HG03521 (cell line): ENCODE results near the gene CENPO.
"Not testable (repeated sequence)": the region's sequence is repeated elsewhere in the genome, so short reads cannot be mapped to it uniquely, and the experiment has no call there.

Experiments used
- ATAC-seq: cut with Tn5 transposase; IDR thresholded peaks from one replicate; pipeline ENCODE4 v1.9.1; 2021; ENCODE audit warnings: mild to moderate bottlenecking, moderate library complexity; ENCODE audit not compliant: unreplicated experiment

The CENPO gene

DNA sequence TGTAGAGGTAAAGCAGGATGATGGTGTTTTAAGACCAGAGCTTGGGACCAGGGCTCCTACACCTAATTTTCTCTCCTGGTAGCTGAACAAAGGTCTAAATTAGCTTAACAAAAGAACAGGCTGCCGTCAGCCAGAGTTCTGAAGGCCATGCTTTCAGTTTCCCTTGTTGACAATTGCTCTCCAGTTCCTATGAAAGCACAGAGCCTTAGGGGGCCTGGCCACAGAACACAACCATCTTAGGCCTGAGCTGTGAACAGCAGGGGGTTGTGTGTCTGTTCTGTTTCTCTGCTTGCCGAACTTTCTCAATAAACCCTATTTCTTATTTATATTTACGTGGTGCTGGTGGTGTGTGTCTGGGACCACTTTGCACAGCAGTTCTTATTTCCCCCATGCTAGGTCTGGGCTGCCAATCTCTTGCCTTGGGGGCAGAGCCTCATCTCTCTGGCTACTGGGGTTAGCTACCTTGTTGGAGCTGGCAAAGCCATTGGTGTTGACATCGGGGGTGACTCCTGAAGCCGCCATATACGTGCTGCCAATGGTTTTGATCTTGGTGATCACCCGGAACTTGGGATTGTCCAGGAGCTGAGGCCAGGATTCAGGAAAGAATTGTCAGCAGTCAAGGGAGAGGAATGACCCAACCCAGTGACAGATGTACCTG, 29.0 kb downstream of the CENPO start:
- no peak for ATAC-seq

DNA sequence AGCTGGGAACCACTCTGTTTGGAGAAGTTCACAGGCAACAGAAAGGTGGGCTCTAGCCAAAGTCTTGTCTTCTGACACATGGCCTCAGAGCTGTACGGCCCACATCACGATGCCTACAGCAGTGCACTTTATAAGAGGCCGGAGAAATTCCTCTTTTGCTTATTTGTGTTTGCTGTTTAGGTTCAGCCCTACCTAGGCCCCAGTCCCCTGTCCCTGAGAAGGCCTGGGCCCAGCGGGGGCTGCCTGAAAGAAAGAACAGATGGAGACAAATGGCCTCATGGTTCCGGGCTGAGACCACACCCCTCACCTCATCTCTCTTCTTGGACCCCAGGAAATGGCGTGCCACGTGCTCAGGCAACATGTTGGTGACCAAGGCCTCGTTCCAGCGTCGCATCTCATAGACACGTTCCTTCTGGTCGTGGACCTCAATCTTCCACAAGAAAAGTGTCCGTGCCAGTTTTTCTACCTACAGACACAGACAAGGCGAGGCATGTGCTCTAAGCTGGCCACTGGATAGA, 30.9 kb downstream of the CENPO start:
- ATAC-seq = no peak

GRCh38 chr2:24824966-24825882, 32.0 kb downstream of the CENPO start:
- no peak for ATAC-seq

- ATAC-seq = no peak
Measured at GRCh38 chr2:24825883-24826772, 32.9 kb downstream of the CENPO start.

GRCh38 chr2:24826773-24827145, 33.5 kb downstream of the CENPO start:
- no peak for ATAC-seq

- no peak for ATAC-seq
Measured at GRCh38 chr2:24827321-24828237, 34.4 kb downstream of the CENPO start.

DNA sequence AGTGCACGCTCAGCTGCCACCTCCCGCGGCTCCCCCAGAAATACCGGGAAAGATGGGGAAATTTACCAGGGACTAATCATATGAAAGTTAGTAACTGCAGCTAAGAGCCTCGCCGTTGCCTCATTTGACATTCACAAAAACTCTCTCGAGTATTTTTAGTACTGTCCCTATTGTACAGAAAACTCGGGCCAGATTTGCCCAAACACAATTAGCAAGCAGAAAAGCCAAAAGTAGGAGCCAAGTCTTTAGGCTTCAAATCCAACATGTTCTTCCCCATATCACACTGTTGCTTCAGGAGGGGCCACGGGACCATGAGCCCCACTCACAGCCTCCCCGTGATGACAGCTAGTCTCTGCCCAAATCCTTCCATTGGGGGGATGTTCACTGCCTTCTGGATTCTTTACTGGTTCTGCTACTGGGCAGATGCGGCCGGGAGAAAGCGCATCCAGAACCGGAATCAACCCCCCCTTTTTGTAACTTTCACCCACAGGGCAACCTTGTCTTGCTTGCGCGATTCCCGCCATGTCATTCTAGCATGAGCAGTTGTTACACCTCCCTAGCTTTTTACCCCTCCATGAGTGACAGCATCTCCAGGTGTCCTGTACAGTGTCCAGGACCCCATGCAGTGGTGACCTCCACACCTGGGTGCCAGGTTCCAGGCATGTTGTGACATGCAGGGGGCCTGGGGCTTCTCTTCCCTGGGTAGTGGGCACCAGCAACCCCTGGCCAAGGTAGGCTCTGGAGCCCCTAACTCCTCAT, 35.2 kb downstream of the CENPO start:
- ATAC-seq = no peak

GRCh38 chr2:24830351-24830750, 37.1 kb downstream of the CENPO start:
- ATAC-seq = no peak

DNA sequence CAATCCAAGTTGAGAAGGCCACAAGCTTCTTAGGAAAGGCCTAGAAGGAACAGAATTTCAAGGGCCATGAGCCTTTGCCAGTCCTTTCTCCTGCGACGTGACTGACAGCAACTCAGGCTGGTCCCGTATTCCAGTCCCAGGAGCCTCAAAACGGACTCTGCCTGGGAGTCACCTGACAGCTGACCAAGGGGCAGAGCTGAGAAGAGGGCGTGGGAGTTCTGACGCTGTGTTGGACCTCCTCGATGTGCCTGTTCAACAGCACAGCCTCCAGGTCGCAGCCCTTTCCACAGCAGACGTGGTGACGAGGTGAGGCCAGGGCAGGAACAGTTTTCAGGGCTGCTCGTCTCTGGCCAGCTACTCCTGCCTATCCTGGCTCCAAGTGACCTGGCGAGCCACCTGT, 37.6 kb downstream of the CENPO start:
- ATAC-seq = no peak

GRCh38 chr2:24831221-24832072, 38.2 kb downstream of the CENPO start:
- ATAC-seq = no peak

- ATAC-seq = no peak
Measured at GRCh38 chr2:24832073-24832461, 38.8 kb downstream of the CENPO start.

GRCh38 chr2:24832521-24832920, 39.3 kb downstream of the CENPO start:
- ATAC-seq = no peak

- ATAC-seq = no peak
Measured at GRCh38 chr2:24832931-24833701, 39.9 kb downstream of the CENPO start.

GRCh38 chr2:24833821-24834732, 40.9 kb downstream of the CENPO start:
- no peak for ATAC-seq

DNA sequence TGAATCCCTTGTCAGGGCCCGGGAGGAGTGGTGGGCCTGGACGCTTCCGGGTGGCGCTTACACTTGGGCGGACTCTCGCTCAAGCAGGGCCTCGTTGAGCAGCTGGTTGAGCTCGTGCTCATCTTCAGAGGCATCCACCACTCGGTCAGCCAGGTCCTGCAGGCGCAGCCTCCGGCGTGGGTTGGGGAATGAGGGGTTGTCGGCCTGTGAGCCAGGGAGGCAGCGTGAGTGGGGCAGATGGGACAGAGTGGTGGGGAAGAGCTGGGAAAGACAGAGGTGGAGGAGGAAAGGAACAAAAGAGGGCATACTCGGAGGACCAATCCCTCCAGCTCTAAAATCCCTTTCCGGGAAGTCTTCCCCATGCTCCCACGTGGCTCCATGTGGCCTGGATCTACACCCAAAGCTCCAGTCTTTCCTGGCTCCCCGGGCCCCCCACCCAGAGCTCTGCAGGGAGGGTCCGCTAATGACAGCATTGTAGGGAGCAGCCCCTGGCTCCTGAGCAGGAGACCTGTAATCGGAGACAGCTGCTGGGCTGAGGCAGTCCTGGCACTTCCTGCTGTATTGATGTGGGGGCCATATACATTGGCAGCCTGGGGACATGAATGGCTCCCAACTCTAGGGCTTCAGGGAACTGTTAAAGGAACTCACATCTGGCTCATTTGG, 41.6 kb downstream of the CENPO start:
- no peak for ATAC-seq

GRCh38 chr2:24835411-24835810, 42.2 kb downstream of the CENPO start:
- ATAC-seq = not testable (repeated sequence)
